HL-60 (cell line): ENCODE data around the gene DEGS1.

Source experiments
- CTCF ChIP-seq: IDR thresholded peaks from one replicate; pipeline ENCODE4 v1.5.1; 2011; ENCODE audit warnings: low read length, control low read depth, inconsistent platforms; ENCODE audit not compliant: insufficient read depth
- GABPA ChIP-seq: IDR thresholded peaks from 2 replicates; pipeline ENCODE4 v1.6.1; 2012; ENCODE audit warnings: low read depth
- POLR2AphosphoS5 ChIP-seq: IDR thresholded peaks from 2 replicates; pipeline ENCODE4 v1.6.1; 2012; ENCODE audit warnings: low read depth
- REST ChIP-seq: IDR thresholded peaks from 2 replicates; pipeline ENCODE4 v1.6.1; 2012; ENCODE audit warnings: low read depth; ENCODE audit not compliant: insufficient replicate concordance
- SPI1 ChIP-seq: IDR thresholded peaks from 2 replicates; pipeline ENCODE4 v1.6.1; 2012; ENCODE audit warnings: low read depth, mild to moderate bottlenecking, borderline replicate concordance

DNA sequence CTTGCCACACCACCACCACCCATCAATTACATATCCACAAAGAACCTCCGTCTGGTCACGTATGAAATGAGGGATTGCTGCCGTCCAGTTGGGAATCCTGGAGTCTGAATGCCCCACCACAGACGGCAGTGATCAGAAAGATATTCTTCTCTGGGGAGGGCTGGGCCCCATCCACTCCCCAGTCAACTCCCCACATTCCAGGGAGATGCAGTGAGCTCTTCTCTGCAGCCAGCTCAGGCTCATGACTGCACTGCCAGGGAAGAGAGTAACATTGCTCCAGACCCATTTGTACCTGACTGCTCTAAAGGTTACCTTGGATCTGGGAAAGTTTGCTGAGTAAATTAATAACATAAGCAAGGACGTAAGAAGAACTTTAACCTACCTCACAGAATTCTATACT lies 18.3 kb downstream of the DEGS1 start:
- TF ChIP-seq CTCF, result no peak
- no peak for TF ChIP-seq GABPA
- no peak for TF ChIP-seq SPI1
- TF ChIP-seq POLR2AphosphoS5, result no peak
- no peak for TF ChIP-seq REST
